Endometrium (tissue), 2 donors: ENCODE results near the gene C17orf50.

Source experiments
- FAIRE-seq: peaks from 2 replicates; lab custom pipeline; 2012; peaks lifted over from hg19 to GRCh38; lab: Jason Lieb, UNC
- donor health status: control.
- donor health status: control.

C17orf50 gene

DNA sequence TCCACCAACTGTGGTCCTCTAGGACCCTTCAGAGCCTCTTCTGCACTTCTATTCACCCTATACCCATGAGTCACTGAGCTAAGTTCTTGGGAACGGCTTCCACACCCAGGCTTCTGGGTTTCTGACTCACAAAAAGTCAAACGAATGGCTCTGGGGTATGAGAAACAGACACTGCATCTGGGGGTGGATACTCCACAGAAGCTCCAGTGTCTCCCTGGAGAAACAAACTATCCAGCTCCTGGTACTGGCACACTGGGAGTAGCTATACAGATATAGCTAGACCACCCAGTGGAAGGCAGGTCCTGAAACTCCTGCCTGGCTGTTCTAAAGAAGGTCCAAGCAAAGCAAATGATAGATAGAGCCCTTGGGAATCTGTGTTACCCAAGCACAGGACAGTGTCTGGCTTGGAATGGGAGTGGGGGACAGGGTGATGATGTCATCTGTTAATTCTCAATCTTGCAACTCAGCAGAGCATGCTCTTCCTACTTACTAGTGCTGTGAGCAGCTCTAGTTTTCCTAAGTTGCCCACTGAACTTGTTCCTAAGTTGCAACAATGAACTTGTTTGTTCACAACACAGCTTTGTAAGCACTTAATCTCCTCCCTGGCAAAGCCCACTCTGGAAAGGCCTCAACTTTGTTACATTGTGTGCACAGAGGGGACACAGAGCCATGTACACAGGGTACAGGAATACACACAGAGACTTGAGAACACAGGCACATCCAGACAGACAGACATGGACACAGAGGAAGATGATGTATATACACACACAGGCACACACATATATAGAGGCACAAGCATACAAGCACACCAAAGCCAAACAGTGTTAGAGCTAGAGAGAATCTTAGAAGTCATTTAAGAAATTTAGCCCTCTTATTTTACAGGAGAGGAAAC lies 28.0 kb downstream of the C17orf50 start:
- FAIRE-seq = no peak

DNA sequence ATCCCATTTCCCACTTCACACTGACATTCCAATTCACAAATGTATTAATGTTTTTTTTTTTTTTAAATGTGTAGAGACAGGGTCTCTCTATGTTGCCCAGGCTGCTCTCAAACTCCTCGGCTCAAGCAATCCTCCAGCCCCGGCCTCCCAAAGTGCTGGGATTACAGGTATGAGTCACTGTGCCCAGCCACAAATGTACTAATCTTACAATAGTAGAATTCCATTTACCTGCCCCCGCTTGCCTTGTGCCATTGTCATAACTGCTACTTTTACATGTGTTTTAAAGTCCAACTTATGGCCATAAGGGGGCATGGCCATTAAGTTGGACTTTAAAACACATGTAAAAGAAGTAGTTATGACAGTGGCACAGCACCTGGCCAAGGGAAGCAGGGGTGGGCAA lies 30.2 kb downstream of the C17orf50 start:
- FAIRE-seq = no peak

GRCh38 chr17:35791681-35792350 lies 31.1 kb downstream of the C17orf50 start:
- FAIRE-seq = no peak

GRCh38 chr17:35793257-35793656 lies 32.6 kb downstream of the C17orf50 start:
- FAIRE-seq = no peak

- no peak for FAIRE-seq
Measured at GRCh38 chr17:35795007-35795870, 34.6 kb downstream of the C17orf50 start, which contains the start of gene MMP28. TSS of gene MMP28 (minus strand) at chr17:35795641. CDS start at chr17:35795377, 264 bp downstream.

DNA sequence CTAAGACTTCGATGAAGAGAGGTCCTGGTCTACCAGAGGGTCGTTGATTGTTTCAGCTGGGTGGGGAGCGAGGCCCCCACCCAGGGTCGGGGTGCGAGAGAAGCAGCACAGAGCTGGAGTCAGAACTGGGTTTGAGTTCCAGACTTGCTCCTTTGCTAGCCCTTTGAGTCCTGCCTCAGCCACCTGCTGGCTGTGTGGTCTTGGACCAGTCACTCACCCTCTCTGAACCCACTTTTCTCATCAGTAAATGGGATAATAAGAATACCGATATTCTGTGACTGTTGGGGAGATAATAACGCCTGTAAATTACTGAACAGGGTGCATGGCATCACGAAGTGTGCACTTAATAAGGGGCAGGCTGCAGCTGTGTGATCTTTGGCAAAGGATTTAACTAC lies 35.2 kb downstream of the C17orf50 start:
- FAIRE-seq = no peak

GRCh38 chr17:35796942-35797341 lies 36.3 kb downstream of the C17orf50 start:
- no peak for FAIRE-seq

DNA sequence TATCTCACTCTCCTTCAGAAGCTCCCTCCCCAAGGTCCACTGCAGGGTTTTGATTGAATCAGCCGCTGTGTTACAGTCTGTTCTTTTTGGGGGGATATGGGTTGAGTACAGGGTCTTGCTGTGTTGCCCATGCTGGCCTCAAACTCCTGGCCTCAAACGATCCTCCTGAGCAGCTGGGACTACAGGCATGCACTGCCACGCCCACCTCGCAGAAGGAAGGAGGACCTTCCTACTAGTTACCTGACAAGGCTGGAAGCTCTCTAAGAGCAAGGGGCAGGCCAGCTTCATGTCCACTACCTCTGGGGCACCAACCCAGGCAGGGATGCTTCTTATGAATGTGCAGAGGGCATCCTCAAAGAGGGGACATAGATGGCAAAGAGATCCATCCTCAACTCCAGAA lies 36.7 kb downstream of the C17orf50 start:
- FAIRE-seq = no peak

DNA sequence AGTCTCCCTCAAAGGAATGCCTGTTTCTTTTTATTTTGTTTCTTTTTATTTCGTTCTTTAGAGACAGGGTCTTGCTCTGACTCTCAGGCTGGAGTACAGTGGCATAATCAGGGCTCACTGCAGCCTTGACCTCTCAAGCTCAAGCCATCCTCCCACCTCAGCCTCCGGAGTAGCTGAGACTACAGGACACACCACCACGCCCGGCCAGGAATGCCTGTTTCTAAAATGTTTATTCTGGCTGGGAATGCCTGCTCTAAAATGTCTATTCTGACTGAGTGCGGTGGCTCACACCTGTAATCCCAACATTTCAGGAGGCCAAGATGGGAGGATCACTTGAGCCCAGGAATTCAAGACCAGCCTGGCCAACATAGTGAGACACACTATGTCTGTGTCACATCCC lies 37.2 kb downstream of the C17orf50 start:
- no peak for FAIRE-seq

- no peak for FAIRE-seq
Measured at GRCh38 chr17:35799942-35800341, 39.3 kb downstream of the C17orf50 start.

- no peak for FAIRE-seq
Measured at GRCh38 chr17:35801583-35802224, 41.0 kb downstream of the C17orf50 start.

- no peak for FAIRE-seq
Measured at GRCh38 chr17:35804658-35805192, 44.0 kb downstream of the C17orf50 start.

GRCh38 chr17:35807371-35808144 lies 46.9 kb downstream of the C17orf50 start:
- no peak for FAIRE-seq

- no peak for FAIRE-seq
Measured at GRCh38 chr17:35808240-35808961, 47.7 kb downstream of the C17orf50 start.

- no peak for FAIRE-seq
Measured at GRCh38 chr17:35808962-35809854, 48.5 kb downstream of the C17orf50 start, which contains the start of gene TAF15. TSS of gene TAF15 (plus strand) at chr17:35809484. CDS start at chr17:35809570, 86 bp downstream.

DNA sequence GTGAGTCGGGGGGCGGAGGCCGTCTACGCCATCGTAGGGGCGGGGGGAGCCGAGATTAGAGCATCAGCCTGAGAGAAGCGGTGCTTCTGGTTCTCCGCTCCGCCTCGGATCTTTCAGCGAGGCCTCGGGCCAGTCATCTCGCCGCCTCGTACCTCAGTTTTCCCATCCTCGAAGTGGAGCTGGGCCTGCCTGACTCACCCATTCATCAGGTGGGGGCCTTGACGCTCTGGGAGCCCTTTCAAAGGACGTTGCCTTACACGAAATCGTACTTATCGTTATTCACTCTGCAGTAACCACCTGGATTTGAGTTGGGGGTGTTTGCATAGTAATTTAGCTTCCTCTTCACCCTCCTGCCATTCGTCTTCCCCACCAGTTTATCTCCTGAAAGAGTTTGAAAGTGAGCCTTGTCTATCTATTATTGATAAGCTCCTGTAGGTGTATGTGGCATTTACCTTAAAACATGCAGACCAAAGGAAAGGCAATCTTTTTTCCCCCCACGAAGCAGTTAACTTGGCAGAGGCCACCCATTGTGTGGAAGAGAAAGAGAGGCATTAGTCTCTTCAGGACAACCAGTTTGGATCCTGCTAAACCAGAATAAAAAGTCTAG lies 49.3 kb downstream of the C17orf50 start:
- FAIRE-seq = no peak

DNA sequence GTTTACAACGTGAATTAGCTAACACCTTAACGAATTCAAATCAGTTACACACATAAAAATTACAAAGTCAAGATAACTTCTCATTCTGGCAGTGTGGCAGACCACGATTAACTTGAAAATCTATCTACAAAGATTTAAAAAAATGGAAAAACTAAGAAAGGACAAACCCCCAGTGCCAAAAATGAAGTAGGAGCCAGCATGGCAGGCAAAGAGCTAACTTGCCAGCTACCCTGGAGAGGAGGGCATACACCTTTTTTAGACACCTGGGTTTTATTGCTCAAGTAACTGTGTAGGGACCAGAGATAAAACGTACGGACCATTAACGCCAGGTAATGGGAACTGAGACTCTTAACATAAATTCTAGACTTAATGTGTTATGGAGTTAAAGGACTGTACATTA lies 51.1 kb downstream of the C17orf50 start:
- no peak for FAIRE-seq

GRCh38 chr17:35812456-35812855 lies 51.8 kb downstream of the C17orf50 start:
- no peak for FAIRE-seq
